OCI-LY7 (cell line): ENCODE data around the gene STOM.

ENCODE experiments used
- EZH2phosphoT487 ChIP-seq: fragments of 200-600 bp; sonication (generic); IDR thresholded peaks from 2 replicates; pipeline ENCODE4 v1.6.1; 2018; ENCODE audit warnings: low read depth, borderline replicate concordance, mild to moderate bottlenecking, mixed run types, antibody characterized with exemption, low read length, moderate library complexity, mixed read lengths
- TF ChIP-seq, protein P1 (sequence below): fragments of 200-600 bp; sonication (generic); conservative IDR thresholded peaks from 2 replicates; pipeline ENCODE4 v1.5.1; 2014; ENCODE audit warnings: mild to moderate bottlenecking, antibody characterized with exemption, low read length, moderate library complexity, mixed read lengths

- TF ChIP-seq, protein P1, sequence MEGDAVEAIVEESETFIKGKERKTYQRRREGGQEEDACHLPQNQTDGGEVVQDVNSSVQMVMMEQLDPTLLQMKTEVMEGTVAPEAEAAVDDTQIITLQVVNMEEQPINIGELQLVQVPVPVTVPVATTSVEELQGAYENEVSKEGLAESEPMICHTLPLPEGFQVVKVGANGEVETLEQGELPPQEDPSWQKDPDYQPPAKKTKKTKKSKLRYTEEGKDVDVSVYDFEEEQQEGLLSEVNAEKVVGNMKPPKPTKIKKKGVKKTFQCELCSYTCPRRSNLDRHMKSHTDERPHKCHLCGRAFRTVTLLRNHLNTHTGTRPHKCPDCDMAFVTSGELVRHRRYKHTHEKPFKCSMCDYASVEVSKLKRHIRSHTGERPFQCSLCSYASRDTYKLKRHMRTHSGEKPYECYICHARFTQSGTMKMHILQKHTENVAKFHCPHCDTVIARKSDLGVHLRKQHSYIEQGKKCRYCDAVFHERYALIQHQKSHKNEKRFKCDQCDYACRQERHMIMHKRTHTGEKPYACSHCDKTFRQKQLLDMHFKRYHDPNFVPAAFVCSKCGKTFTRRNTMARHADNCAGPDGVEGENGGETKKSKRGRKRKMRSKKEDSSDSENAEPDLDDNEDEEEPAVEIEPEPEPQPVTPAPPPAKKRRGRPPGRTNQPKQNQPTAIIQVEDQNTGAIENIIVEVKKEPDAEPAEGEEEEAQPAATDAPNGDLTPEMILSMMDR, result no peak
- TF ChIP-seq EZH2phosphoT487, result no peak
Measured at GRCh38 chr9:121349009-121349408, 21.0 kb downstream of the STOM start.
